Measurements from ENCODE around the gene VWA3B. TPM values are rescaled to one million over a fixed set of nuclear protein-coding genes. Genes with fewer than 3 reads are reported as not detected.

VWA3B gene
- total RNA-seq, 1 donor from 2014 or later: 0.52 TPM

DNA sequence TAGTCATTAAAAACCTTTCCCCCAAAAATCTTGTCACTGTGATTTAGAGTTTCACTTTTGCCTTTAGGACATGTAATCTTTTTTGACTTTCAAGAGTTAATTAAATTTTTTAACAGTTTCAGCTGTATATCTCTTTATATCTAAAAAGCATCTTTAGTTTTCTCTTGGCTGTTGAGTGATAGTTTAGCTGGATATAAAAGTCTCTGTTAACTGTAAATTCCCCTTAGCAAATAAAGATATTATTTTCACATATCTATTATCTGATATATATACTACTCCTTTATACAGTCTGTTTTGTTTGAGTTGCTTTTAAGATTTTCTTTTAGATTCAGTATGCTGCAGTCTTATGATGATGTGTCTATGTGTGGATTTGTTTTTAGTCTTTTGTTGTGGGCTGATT, 160.4 kb downstream of the VWA3B start:
- Histone ChIP-seq H3K27me3 (ENCODE audit: low read depth) (no peaks in the 10 kb centered on the region), H3K27ac (replicated peaks) (no peak overlapping the region), H3K9me3 (replicated peaks) (peaks cover 21% of the 10 kb centered on the region), H3K4me3 (no peak overlapping the region), H3K36me3 (no peaks in the 10 kb centered on the region), H3K4me1 (no peaks in the 10 kb centered on the region)
- no peak for DNase-seq
- TF ChIP-seq, protein P1, sequence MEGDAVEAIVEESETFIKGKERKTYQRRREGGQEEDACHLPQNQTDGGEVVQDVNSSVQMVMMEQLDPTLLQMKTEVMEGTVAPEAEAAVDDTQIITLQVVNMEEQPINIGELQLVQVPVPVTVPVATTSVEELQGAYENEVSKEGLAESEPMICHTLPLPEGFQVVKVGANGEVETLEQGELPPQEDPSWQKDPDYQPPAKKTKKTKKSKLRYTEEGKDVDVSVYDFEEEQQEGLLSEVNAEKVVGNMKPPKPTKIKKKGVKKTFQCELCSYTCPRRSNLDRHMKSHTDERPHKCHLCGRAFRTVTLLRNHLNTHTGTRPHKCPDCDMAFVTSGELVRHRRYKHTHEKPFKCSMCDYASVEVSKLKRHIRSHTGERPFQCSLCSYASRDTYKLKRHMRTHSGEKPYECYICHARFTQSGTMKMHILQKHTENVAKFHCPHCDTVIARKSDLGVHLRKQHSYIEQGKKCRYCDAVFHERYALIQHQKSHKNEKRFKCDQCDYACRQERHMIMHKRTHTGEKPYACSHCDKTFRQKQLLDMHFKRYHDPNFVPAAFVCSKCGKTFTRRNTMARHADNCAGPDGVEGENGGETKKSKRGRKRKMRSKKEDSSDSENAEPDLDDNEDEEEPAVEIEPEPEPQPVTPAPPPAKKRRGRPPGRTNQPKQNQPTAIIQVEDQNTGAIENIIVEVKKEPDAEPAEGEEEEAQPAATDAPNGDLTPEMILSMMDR (IDR thresholded peaks at IDR 0.05; ENCODE audit: borderline replicate concordance): no peak
- intact Hi-C loops (cut with micrococcal nuclease): no loop called here

DNA sequence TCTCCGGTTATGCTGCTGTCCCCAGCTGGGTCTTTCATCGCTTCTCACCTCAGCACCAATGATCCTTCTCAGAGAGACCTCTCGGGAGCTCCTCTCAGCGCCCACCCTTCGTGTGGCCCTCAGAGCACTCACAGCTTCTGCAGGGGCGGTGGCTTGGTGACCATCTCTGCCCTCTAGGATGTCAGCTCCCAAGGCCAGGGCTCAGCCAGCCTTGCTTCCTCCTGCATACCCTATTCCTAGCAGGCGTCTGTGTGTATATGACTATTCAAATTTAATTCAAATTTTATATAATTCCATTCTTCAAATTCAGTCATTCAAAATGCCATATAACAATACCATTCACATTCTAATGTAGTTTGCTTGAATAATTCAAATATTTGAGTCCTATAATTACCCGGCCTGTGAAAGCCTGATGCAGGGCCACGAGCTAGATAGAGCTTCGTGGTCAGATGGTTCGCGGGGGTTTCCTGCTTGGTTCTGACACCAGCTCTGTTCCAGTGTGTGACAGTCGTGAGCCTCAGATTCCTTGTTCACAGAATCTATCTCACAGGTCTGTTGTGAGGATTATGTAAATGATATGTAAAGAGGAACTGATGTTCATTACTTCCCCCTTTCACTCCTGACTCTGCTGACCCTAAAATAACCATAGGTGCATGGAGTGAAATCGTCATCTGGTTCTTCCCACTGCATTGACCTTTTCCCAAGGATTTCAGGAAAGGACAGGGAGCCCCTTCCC, 165.2 kb downstream of the VWA3B start:
- H3K27me3 ChIP-seq (ENCODE audit: low read depth): no peaks in the 10 kb centered on the region
- no peak overlapping the region for H3K27ac ChIP-seq (replicated peaks)
- peaks cover 14% of the 10 kb centered on the region for H3K9me3 ChIP-seq (replicated peaks)
- peaks cover 9% of the 10 kb centered on the region for H3K4me1 ChIP-seq
- H3K36me3 ChIP-seq: no peaks in the 10 kb centered on the region
- TF ChIP-seq, protein P1 (IDR thresholded peaks at IDR 0.05; ENCODE audit: borderline replicate concordance): no peak
- DNase-seq: no peak
- H3K4me3 ChIP-seq: no peak overlapping the region
- intact Hi-C loops (cut with micrococcal nuclease): no loop called here

DNA sequence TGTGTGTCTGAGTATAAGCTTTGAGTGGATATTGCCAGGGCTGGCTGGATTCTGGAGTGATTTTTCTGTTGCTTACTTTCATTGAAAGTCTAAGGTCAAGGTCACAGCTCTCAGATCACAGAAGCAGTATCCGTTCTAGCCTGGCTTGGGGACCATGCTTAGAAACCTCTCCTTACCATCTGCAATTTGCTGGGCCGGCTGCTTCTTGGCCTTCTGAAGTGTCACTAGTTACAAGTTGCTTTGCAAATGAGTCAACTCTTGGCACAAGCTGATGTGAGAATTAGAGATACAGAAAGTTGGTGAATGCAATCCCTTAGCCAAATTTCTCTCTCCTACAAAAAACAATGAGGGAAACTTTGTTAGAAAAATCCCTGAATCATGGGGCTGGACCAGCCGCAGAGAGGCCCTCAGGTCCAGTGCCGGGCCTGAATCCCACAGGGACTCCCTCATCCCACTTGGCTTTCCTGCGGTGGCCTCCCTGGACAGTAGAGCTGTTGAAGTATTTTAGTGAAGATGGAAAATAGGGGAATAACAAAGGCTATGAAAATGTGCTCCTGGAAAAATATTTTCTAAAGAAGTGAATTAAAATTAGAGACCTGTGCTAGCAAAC, 166.6 kb downstream of the VWA3B start:
- H3K27ac ChIP-seq (replicated peaks): no peak overlapping the region
- H3K9me3 ChIP-seq (replicated peaks): peaks cover under 1% of the 10 kb centered on the region
- TF ChIP-seq, protein P1 (IDR thresholded peaks at IDR 0.05; ENCODE audit: borderline replicate concordance): no peak
- intact Hi-C loops (cut with micrococcal nuclease): no loop called here
- no peak for DNase-seq
- H3K4me1 ChIP-seq: peaks cover 9% of the 10 kb centered on the region
- no peak overlapping the region for H3K4me3 ChIP-seq
- no peaks in the 10 kb centered on the region for H3K27me3 ChIP-seq (ENCODE audit: low read depth)
- no peaks in the 10 kb centered on the region for H3K36me3 ChIP-seq

DNA sequence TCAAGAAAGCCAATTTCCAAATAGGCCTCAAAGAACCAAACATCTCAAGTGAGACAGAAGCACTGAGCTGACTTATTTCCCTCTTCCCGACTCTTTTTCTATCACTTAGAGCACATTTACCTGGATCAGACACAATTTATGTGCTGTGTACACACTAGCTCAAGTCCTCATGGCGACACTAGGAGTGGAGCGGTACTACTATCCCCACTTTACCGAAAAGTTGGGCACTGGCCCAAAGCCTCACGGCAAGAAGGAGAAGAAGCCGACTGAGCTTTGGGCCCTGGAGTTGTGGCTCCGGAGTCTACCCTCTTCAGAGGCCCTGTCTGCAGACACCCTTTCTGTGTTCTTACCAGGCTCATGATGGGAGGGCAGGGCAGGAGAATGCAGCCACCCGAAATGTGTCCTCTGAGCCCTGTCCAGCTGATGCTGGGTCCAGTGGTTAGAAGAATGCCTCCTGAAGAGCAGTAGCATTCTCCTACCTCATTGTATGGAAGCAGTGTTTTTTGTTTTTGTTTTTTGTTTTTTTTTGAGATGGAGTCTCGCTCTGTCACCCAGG, 167.6 kb downstream of the VWA3B start:
- no peaks in the 10 kb centered on the region for H3K36me3 ChIP-seq

DNA sequence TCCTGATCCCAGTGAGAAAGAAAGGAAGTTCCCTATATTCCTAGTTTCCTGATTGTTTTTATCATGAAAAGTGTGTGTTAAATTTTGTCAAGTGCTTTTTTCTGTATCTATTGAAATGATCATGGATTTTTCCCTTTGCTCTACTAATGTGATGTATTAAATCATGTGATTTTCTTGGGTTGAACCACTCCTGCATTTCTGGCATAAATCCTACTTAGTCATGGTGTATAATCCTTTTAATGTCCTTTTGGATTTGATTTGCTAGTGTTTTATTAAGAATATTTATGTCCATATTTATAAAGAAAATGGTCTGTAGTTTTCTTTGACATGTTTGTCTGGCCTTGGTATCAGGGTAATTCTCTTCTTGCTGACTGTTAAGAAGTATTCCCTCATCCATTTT, 171.9 kb downstream of the VWA3B start:
- TF ChIP-seq, protein P1 (IDR thresholded peaks at IDR 0.05; ENCODE audit: borderline replicate concordance): no peak
- Histone ChIP-seq H3K4me1 (no peaks in the 10 kb centered on the region), H3K27ac (replicated peaks) (no peak overlapping the region), H3K4me3 (no peak overlapping the region), H3K36me3 (peaks cover 5% of the 10 kb centered on the region), H3K9me3 (replicated peaks) (peaks cover 20% of the 10 kb centered on the region), H3K27me3 (ENCODE audit: low read depth) (no peaks in the 10 kb centered on the region)
- intact Hi-C loops (cut with micrococcal nuclease): no loop called here
- no peak for DNase-seq

More for the DNA sequence above, 167.6 kb downstream of the VWA3B start:
- TF ChIP-seq, protein P1 (IDR thresholded peaks at IDR 0.05; ENCODE audit: borderline replicate concordance): no peak
- intact Hi-C loops (cut with micrococcal nuclease): no loop called here
- DNase-seq: no peak
- H3K4me3 ChIP-seq: no peak overlapping the region
- no peaks in the 10 kb centered on the region for H3K27me3 ChIP-seq (ENCODE audit: low read depth)
- H3K9me3 ChIP-seq (replicated peaks): no peaks in the 10 kb centered on the region
- peaks cover 9% of the 10 kb centered on the region for H3K4me1 ChIP-seq
- no peak overlapping the region for H3K27ac ChIP-seq (replicated peaks)
